Activated T-helper 2 cell treated with anti-CD3 and anti-CD28 coated beads, Interferon-gamma antibody, Interleukin-2, Interleukin-4, amounts not matched to agents 10 μg/mL and 5 μg/mL and 100 μg/mL, durations not matched to agents 14 hours and 24 hours and 36 hours (primary cell): Measurements from ENCODE around the gene PLEKHA6. TPM values are rescaled to one million over a fixed set of nuclear protein-coding genes. Genes with fewer than 3 reads are reported as not detected.

ENCODE experiments used
- DNase-seq: peaks from one replicate; pipeline ENCODE4 v3.0.0; 2021; ENCODE audit warnings: low spot score
- H3K27ac Mint-ChIP-seq: one replicate; pipeline ENCODE4 v1.8.0; 2021; ENCODE audit warnings: mixed read lengths
- H3K27me3 Mint-ChIP-seq: one replicate; pipeline ENCODE4 v1.8.0; 2021; ENCODE audit warnings: low read depth, mixed read lengths
- H3K36me3 Mint-ChIP-seq: one replicate; pipeline ENCODE4 v1.8.0; 2021; ENCODE audit warnings: low read depth, mixed read lengths
- H3K4me1 Mint-ChIP-seq: one replicate; pipeline ENCODE4 v1.8.0; 2021; ENCODE audit warnings: low read depth, mixed read lengths
- H3K4me3 Mint-ChIP-seq: one replicate; pipeline ENCODE4 v1.8.0; 2021; ENCODE audit warnings: low read depth, mild to moderate bottlenecking, moderate library complexity, mixed read lengths
- H3K9me3 Mint-ChIP-seq: one replicate; pipeline ENCODE4 v1.8.0; 2021; ENCODE audit warnings: mixed read lengths
- intact Hi-C: fragments of 100-400 bp; cut with micrococcal nuclease; formaldehyde crosslinking; loops from one replicate; pipeline ENCODE4 v1.15.1; 2023
- total RNA-seq: library from RNA; stranded (reverse); gene quantifications from 2 replicates; pipeline ENCODE4 v1.2.3, GENCODE V29; 2022

PLEKHA6 gene
- total RNA-seq, 1 donor from 2014 or later, result 0.52 TPM

- no peak for DNase-seq
- intact Hi-C loops, result no loop called here
- Mint-ChIP-seq H3K27ac (no peak overlapping the region), H3K27me3 (peaks cover 10% of the 10 kb centered on the region), H3K9me3 (no peaks in the 10 kb centered on the region), H3K4me1 (peaks cover 4% of the 10 kb centered on the region), H3K4me3 (no peak overlapping the region), H3K36me3 (no peaks in the 10 kb centered on the region)
These were observed 142.1 kb downstream of the PLEKHA6 start for GRCh38 chr1:204217648-204218000.

DNA sequence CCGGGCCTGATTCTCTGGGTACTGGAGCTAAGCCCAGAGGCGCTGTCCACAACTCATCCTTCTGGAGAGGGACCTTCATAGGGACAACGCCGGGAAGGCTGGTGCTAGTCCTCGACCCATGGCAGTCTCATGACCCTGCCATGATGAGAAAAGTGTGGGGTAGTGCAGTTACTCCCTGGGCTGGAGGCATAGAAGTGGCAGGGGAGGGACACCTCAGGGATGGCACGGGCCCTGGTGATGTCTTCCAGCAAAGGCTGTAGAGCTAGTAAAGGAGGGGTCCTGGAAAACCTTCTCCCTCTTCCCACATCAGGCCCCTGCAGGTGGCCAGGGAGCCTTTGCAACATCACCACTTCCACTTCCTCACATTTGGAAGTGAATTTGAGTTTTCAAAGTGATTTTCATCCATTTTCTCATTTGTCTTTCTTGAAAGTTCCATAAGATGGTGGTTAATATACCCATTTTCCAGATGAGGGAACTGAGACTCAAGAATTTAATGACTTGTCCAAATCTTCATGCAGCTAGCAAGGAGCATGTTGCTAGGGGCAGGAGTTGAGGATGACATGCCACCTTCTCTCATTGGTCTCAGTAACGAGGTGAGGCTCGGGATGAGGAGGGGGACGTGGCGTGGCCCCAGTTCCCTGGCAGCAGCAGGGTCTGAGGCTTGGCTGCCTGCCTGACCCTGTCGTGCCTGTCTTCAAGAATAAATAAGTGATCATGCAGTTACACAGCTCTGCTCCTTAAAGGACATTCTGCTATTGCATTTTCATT, 142.7 kb downstream of the PLEKHA6 start:
- Mint-ChIP-seq H3K36me3 (no peaks in the 10 kb centered on the region), H3K27ac (no peak overlapping the region), H3K9me3 (no peaks in the 10 kb centered on the region)

GRCh38 chr1:204216236-204216635, 143.5 kb downstream of the PLEKHA6 start:
- DNase-seq, result no peak
- no peaks in the 10 kb centered on the region for H3K9me3 Mint-ChIP-seq
- H3K4me3 Mint-ChIP-seq, result no peak overlapping the region
- intact Hi-C loops, result no loop called here
- H3K27ac Mint-ChIP-seq, result no peak overlapping the region
- H3K27me3 Mint-ChIP-seq, result peaks cover 10% of the 10 kb centered on the region
- peaks cover 4% of the 10 kb centered on the region for H3K4me1 Mint-ChIP-seq
- H3K36me3 Mint-ChIP-seq, result no peaks in the 10 kb centered on the region

More for the DNA sequence above, 142.7 kb downstream of the PLEKHA6 start:
- DNase-seq, result no peak
- Mint-ChIP-seq H3K4me3 (no peak overlapping the region), H3K4me1 (peaks cover 4% of the 10 kb centered on the region), H3K27me3 (peaks cover 10% of the 10 kb centered on the region)
- intact Hi-C loops, result no loop called here

DNA sequence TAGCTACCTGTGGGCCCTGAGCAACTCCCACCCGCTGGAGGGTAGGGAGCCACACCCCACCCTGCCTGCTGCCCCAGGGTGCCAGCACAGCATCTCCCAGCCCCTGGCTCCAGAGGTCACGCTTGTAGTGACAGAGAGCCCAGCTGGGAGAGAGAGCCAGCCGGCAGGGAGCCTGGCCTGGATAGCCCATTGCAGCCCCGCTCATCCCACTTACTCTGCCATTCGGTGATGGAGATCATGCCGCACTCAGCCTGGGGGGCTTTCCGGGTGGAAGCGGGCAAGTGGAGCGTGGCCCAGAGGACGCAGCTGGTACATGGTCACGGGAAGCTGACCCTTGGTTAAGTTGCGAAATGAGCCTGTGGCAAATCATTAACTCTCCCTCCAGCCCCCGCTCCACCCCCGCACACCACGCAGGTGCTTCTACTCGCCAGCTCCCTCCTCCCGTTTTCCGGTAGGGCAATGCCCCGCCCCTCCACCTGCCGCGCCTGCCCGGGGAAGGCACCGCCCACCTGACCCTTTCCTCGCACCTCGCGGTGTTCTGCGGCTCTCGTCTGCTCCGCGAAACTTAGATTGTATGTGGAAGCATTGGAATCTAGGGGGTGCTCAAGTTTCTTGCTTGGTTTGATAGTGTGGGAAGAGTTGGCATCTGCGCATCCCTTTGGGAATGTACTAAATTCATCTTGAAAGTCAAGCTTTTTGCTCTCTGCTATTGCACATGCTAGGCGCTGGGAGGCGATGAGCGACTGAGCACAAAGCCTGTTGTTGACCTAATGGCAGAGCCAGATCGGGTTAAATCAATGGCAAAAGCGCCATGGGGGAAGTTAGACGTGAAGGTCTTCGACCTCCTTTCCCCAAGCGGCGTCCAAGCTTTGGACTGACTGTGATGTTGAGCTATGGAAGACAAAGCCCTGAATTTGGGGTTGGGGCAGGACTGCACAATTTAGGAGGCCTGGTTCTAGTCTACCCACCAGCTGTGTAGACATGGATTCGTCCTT, 145.8 kb downstream of the PLEKHA6 start, which contains the start of gene GOLT1A:
Gene GOLT1A, minus strand, starts transcription at position 321 of the 995 bp plus-strand sequence. Its CDS starts 82 bp downstream, at position 239.
- peak; percentile 20 for DNase-seq
- Mint-ChIP-seq H3K9me3 (no peaks in the 10 kb centered on the region), H3K27me3 (peaks cover 12% of the 10 kb centered on the region), H3K27ac (no peak within 1 kb of the TSS), H3K36me3 (no peaks in the 10 kb centered on the region), H3K4me1 (peaks cover 4% of the 10 kb centered on the region), H3K4me3 (peak within 1 kb of the TSS; percentile 9)
- intact Hi-C loops, result loop anchor here (1.0 kb wide), 1 partner anchor 149 kb away; no protein-coding TSS in a partner anchor

DNA sequence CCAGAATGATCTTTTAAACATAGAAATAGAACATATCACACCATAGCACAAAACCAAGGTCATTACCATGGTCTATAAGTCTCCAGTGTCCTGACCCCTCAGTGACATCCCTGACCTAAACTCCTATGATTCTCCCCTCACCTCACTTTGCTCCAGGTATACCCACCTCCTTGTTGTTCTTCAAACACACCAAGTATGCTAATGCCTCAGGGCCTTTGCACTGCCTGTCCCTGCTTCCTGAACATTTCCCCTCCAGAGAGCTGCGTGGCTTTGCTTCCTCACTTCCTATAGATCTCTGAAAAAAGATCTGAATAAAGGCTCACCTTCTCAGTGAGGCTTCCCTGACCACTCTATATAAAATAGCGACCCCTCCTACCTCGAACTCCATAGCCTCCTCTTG, 147.0 kb downstream of the PLEKHA6 start:
- H3K4me1 Mint-ChIP-seq, result peaks cover 4% of the 10 kb centered on the region
- H3K4me3 Mint-ChIP-seq, result no peak overlapping the region
- H3K9me3 Mint-ChIP-seq, result no peaks in the 10 kb centered on the region
- peaks cover 11% of the 10 kb centered on the region for H3K27me3 Mint-ChIP-seq
- DNase-seq, result no peak
- no peaks in the 10 kb centered on the region for H3K36me3 Mint-ChIP-seq
- H3K27ac Mint-ChIP-seq, result no peak overlapping the region
- intact Hi-C loops, result no loop called here

GRCh38 chr1:204211046-204211445, 148.7 kb downstream of the PLEKHA6 start:
- Mint-ChIP-seq H3K27me3 (peaks cover 19% of the 10 kb centered on the region), H3K4me3 (no peak overlapping the region), H3K9me3 (no peaks in the 10 kb centered on the region), H3K27ac (no peak overlapping the region), H3K4me1 (peaks cover 8% of the 10 kb centered on the region), H3K36me3 (no peaks in the 10 kb centered on the region)
- DNase-seq, result no peak
- intact Hi-C loops, result no loop called here

GRCh38 chr1:204207136-204207616, 152.6 kb downstream of the PLEKHA6 start:
- Mint-ChIP-seq H3K4me1 (peaks cover 4% of the 10 kb centered on the region), H3K27ac (no peak overlapping the region), H3K27me3 (peaks cover 30% of the 10 kb centered on the region), H3K4me3 (no peak overlapping the region), H3K9me3 (no peaks in the 10 kb centered on the region), H3K36me3 (no peaks in the 10 kb centered on the region)
- DNase-seq, result peak; percentile 54
- intact Hi-C loops, result loop anchor here (1.0 to 2.0 kb wide), 2 partner anchors 45 to 156 kb away; no protein-coding TSS in a partner anchor

DNA sequence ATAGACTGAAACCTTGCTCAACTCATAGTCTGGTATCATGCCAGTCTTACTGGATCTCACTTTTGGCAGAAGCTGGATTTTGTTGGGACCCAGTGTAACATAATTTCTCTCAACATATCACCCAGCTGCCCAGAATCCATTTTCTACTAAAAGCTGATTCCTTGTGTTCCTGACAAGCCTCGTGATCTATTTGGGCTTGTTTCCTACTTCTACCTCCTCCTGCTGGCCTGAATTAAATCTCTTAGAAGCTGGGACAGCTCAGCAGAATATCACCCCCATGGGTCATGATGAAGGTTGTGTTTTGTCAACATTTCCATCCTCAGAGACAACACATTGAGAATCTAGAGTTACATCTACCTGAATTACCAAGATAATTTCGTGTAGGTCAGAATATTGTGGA, 153.6 kb downstream of the PLEKHA6 start:
- intact Hi-C loops, result loop anchor here (2.0 kb wide), 1 partner anchor 157 kb away; no protein-coding TSS in a partner anchor
- H3K36me3 Mint-ChIP-seq, result no peaks in the 10 kb centered on the region
- H3K9me3 Mint-ChIP-seq, result no peaks in the 10 kb centered on the region
- H3K4me1 Mint-ChIP-seq, result peaks cover 4% of the 10 kb centered on the region
- no peak overlapping the region for H3K27ac Mint-ChIP-seq
- DNase-seq, result no peak
- peaks cover 31% of the 10 kb centered on the region for H3K27me3 Mint-ChIP-seq
- no peak overlapping the region for H3K4me3 Mint-ChIP-seq

GRCh38 chr1:204205486-204205885, 154.2 kb downstream of the PLEKHA6 start:
- Mint-ChIP-seq H3K4me1 (peaks cover 4% of the 10 kb centered on the region), H3K4me3 (no peak overlapping the region), H3K27me3 (peaks cover 31% of the 10 kb centered on the region), H3K27ac (no peak overlapping the region), H3K9me3 (no peaks in the 10 kb centered on the region), H3K36me3 (no peaks in the 10 kb centered on the region)
- intact Hi-C loops, result no loop called here
- no peak for DNase-seq

GRCh38 chr1:204204944-204205343, 154.8 kb downstream of the PLEKHA6 start:
- no peaks in the 10 kb centered on the region for H3K9me3 Mint-ChIP-seq
- H3K36me3 Mint-ChIP-seq, result no peaks in the 10 kb centered on the region
- intact Hi-C loops, result no loop called here
- no peak overlapping the region for H3K4me3 Mint-ChIP-seq
- H3K4me1 Mint-ChIP-seq, result peaks cover 4% of the 10 kb centered on the region
- no peak for DNase-seq
- H3K27ac Mint-ChIP-seq, result no peak overlapping the region
- H3K27me3 Mint-ChIP-seq, result peaks cover 29% of the 10 kb centered on the region

- Mint-ChIP-seq H3K27ac (no peak overlapping the region), H3K9me3 (no peaks in the 10 kb centered on the region), H3K27me3 (peaks cover 28% of the 10 kb centered on the region), H3K4me3 (no peak overlapping the region), H3K36me3 (no peaks in the 10 kb centered on the region), H3K4me1 (peaks cover 4% of the 10 kb centered on the region)
- DNase-seq, result no peak
- intact Hi-C loops, result no loop called here
These were observed 156.4 kb downstream of the PLEKHA6 start for GRCh38 chr1:204203206-204203767.

- no peak overlapping the region for H3K4me3 Mint-ChIP-seq
- H3K4me1 Mint-ChIP-seq, result peaks cover 4% of the 10 kb centered on the region
- intact Hi-C loops, result no loop called here
- no peaks in the 10 kb centered on the region for H3K36me3 Mint-ChIP-seq
- H3K27me3 Mint-ChIP-seq, result peaks cover 26% of the 10 kb centered on the region
- H3K9me3 Mint-ChIP-seq, result no peaks in the 10 kb centered on the region
- no peak overlapping the region for H3K27ac Mint-ChIP-seq
- DNase-seq, result no peak
These were observed 157.2 kb downstream of the PLEKHA6 start for GRCh38 chr1:204202481-204202880.
